Measurements from ENCODE around the gene NAXD. TPM values are rescaled to one million over a fixed set of nuclear protein-coding genes. Genes with fewer than 3 reads are reported as not detected.

Gene NAXD
- total and polyA plus RNA-seq, 2 of the 4 experiments (the other 2 are of a cell fraction): 10.2 to 27.2 TPM

- no peak overlapping the region for H3K23ac ChIP-seq (ENCODE audit: low read depth, low read length)
- no peak for DNase-seq
- H2AK9ac ChIP-seq (replicated peaks; ENCODE audit: low read depth, low read length, poor library complexity): no peak overlapping the region
- BruUV-seq (replicated peaks): no TSS peak
- TF ChIP-seq ELK1 (IDR thresholded peaks at IDR 0.05; ENCODE audit: borderline replicate concordance, low read depth, low read length) (no peak), BHLHE40 (IDR thresholded peaks at IDR 0.05; ENCODE audit: low read depth, low read length) (no peak), SMC3 (IDR thresholded peaks at IDR 0.05; ENCODE audit: low read depth, low read length) (no peak), MXI1 (IDR thresholded peaks at IDR 0.05; ENCODE audit: borderline replicate concordance, low read depth, low read length) (no peak)
- H3K79me1 ChIP-seq (ENCODE audit: low read depth in 1 of 2, low read length in 2 of 2): peaks cover 44 to 91% of the 10 kb centered on the region in 2 experiments
- no peak overlapping the region for H3K14ac ChIP-seq (replicated peaks; ENCODE audit: low read depth, low read length)
- in situ Hi-C loops (cut with MboI; ENCODE audit: low sequenced_read_pairs): no loop called here
- no peak overlapping the region for H2BK20ac ChIP-seq (ENCODE audit: low read depth, low read length)
- no peaks in the 10 kb centered on the region for H3K9me3 ChIP-seq (ENCODE audit: control insufficient read depth, insufficient read depth, low read length)
- H3K27me3 ChIP-seq (ENCODE audit: control insufficient read depth, insufficient read depth, low read length): no peaks in the 10 kb centered on the region
- no peak overlapping the region for H3K27ac ChIP-seq (ENCODE audit: insufficient read depth, low read length)
- no peak overlapping the region for H3K4me2 ChIP-seq (ENCODE audit: low read depth, low read length)
- no peak overlapping the region for H2BK15ac ChIP-seq (ENCODE audit: low read depth, low read length)
- peaks cover 89% of the 10 kb centered on the region for H4K20me1 ChIP-seq (ENCODE audit: insufficient read depth, low read length)
- ChIA-PET POLR2A (ENCODE audit: unreplicated experiment) (no interaction called here), CTCF (no interaction called here)
- H3K4me3 ChIP-seq (ENCODE audit: insufficient read depth, low read depth, low read length): no peak overlapping the region
- WGBS, 2 experiments (ENCODE audit: extremely low coverage in 2 of 2, insufficient read length in 1 of 2): 80% methylated on average over 2 of the region's 9 CpGs; no CpG with 5 or more reads in 1 of the 2 experiments
- peaks cover 56% of the 10 kb centered on the region for H3K36me3 ChIP-seq (ENCODE audit: control insufficient read depth, insufficient read depth, low read length)
- H4K91ac ChIP-seq (ENCODE audit: insufficient read depth, low read depth, low read length): no peak overlapping the region
- no peak overlapping the region for H2AK5ac ChIP-seq (ENCODE audit: low read depth, low read length)
- no peak overlapping the region for H4K8ac ChIP-seq (ENCODE audit: low read depth in 2 of 2, low read length in 2 of 2)
- intact Hi-C loops (cut with micrococcal nuclease): loop anchor here (10.0 kb wide), 1 partner anchor 662 kb away; no protein-coding TSS in a partner anchor
- H3K18ac ChIP-seq (ENCODE audit: low read depth, low read length): no peak overlapping the region
- H2BK5ac ChIP-seq (ENCODE audit: low read depth, low read length, poor library complexity, severe bottlenecking): no peak overlapping the region
- no peak overlapping the region for H2BK120ac ChIP-seq (ENCODE audit: low read depth, low read length)
- H3K4ac ChIP-seq (ENCODE audit: low read depth, low read length): no peak overlapping the region
- H2AFZ ChIP-seq (replicated peaks; ENCODE audit: low read length, poor library complexity): no peak overlapping the region
- H3K4me1 ChIP-seq (ENCODE audit: control insufficient read depth, insufficient read depth, low read length): no peaks in the 10 kb centered on the region; the same call in 1 of the 2 replicates
- peaks cover 17% of the 10 kb centered on the region for H3K9me1 ChIP-seq (ENCODE audit: insufficient read depth, low read length)
- ATAC-seq (ENCODE audit: low read depth): no peak
- no peak overlapping the region for H3K56ac ChIP-seq (ENCODE audit: extremely low read depth, insufficient read depth, low read length)
- H3K9ac ChIP-seq (ENCODE audit: low read depth, low read length): no peak overlapping the region
- dilution Hi-C loops (cut with HindIII; ENCODE audit: low sequenced_read_pairs, unreplicated experiment): no loop called here
- no peak overlapping the region for H4K5ac ChIP-seq (ENCODE audit: low read depth, low read length)
Observed at GRCh38 chr13:110626521-110626920, 11.2 kb downstream of the NAXD start.
